ENCODE measurements around the gene SSBP3. TPM values are rescaled to one million over a fixed set of nuclear protein-coding genes. Genes with fewer than 3 reads are reported as not detected.

The SSBP3 gene
- total RNA-seq, 1 experiment from 2014 or later: 14.1 TPM

GRCh38 chr1:54331091-54331772 is 75.0 kb downstream of the SSBP3 start:
- DNase-seq (ENCODE audit: low spot score): no peak

GRCh38 chr1:54329312-54330003 is 76.7 kb downstream of the SSBP3 start:
- DNase-seq (ENCODE audit: low spot score): no peak

GRCh38 chr1:54328066-54328636 is 78.0 kb downstream of the SSBP3 start:
- no peak for DNase-seq (ENCODE audit: low spot score)

GRCh38 chr1:54327386-54328065 is 78.7 kb downstream of the SSBP3 start:
- DNase-seq (ENCODE audit: low spot score): no peak

GRCh38 chr1:54326543-54327385 is 79.4 kb downstream of the SSBP3 start:
- no peak for DNase-seq (ENCODE audit: low spot score)

- no peak for DNase-seq (ENCODE audit: low spot score)
Observed at GRCh38 chr1:54325703-54326461, 80.3 kb downstream of the SSBP3 start.

GRCh38 chr1:54325284-54325683 is 80.9 kb downstream of the SSBP3 start:
- DNase-seq (ENCODE audit: low spot score): no peak

GRCh38 chr1:54324251-54325140 is 81.7 kb downstream of the SSBP3 start:
- DNase-seq (ENCODE audit: low spot score): no peak

GRCh38 chr1:54323921-54324250 is 82.3 kb downstream of the SSBP3 start:
- no peak for DNase-seq (ENCODE audit: low spot score)

- DNase-seq (ENCODE audit: low spot score): no peak
Observed at GRCh38 chr1:54323324-54323739, 82.9 kb downstream of the SSBP3 start.

GRCh38 chr1:54318246-54318814 is 87.9 kb downstream of the SSBP3 start:
- DNase-seq (ENCODE audit: low spot score): no peak

GRCh38 chr1:54317084-54317483 is 89.1 kb downstream of the SSBP3 start:
- DNase-seq (ENCODE audit: low spot score): peak; percentile 28

GRCh38 chr1:54315099-54315498 is 91.1 kb downstream of the SSBP3 start:
- DNase-seq (ENCODE audit: low spot score): no peak

- no peak for DNase-seq (ENCODE audit: low spot score)
Observed at GRCh38 chr1:54314696-54315095, 91.5 kb downstream of the SSBP3 start.

- DNase-seq (ENCODE audit: low spot score): peak; percentile 71
Observed at GRCh38 chr1:54312796-54313316, 93.3 kb downstream of the SSBP3 start.

GRCh38 chr1:54311506-54311905 is 94.7 kb downstream of the SSBP3 start:
- no peak for DNase-seq (ENCODE audit: low spot score)

- DNase-seq (ENCODE audit: low spot score): peak; percentile 30
Observed at GRCh38 chr1:54310439-54311328, 95.5 kb downstream of the SSBP3 start.

GRCh38 chr1:54309631-54310366 is 96.4 kb downstream of the SSBP3 start:
- DNase-seq (ENCODE audit: low spot score): no peak
